Activated T-cell treated with anti-CD3 and anti-CD28 coated beads, Interleukin-2, amount 50 U/mL, for 72 hours (primary cell): ENCODE data around the gene PDXDC1. TPM values are rescaled to one million over a fixed set of nuclear protein-coding genes. Genes with fewer than 3 reads are reported as not detected.
"Not testable (repeated sequence)": the region's sequence is repeated elsewhere in the genome, so short reads cannot be mapped to it uniquely, and the experiment has no call there.

Experiments used
- ATAC-seq, 2 donors: fragments of 150-1000 bp; cut with Tn5 transposase; replicated peaks in 1 of 2; 2 replicates each; pipeline ENCODE4 v1.10.0; 2021; ENCODE audit warnings: moderate library complexity in 2 of 2, mild to moderate bottlenecking in 1 of 2
- DNase-seq, 2 donors: peaks; one replicate each; pipeline ENCODE4 v3.0.0; 2021 to 2022; ENCODE audit warnings: mixed read lengths in 1 of 2
- H3K27ac Mint-ChIP-seq: one replicate; pipeline ENCODE4 v1.8.0; 2022; ENCODE audit warnings: mild to moderate bottlenecking, moderate library complexity, mixed read lengths
- H3K27me3 Mint-ChIP-seq: one replicate; pipeline ENCODE4 v1.8.0; 2022; ENCODE audit warnings: low read depth, mixed read lengths
- H3K36me3 Mint-ChIP-seq, 2 donors: one replicate each; pipeline ENCODE4 v1.8.0; 2022; ENCODE audit warnings: mixed read lengths in 2 of 2, mild to moderate bottlenecking in 1 of 2; ENCODE audit not compliant: insufficient read depth in 2 of 2
- H3K4me1 Mint-ChIP-seq: one replicate; pipeline ENCODE4 v1.8.0; 2022; ENCODE audit warnings: low read depth, mixed read lengths
- H3K4me3 Mint-ChIP-seq, 2 donors: one replicate each; pipeline ENCODE4 v1.8.0; 2022; ENCODE audit warnings: mild to moderate bottlenecking in 2 of 2, mixed read lengths in 2 of 2, moderate library complexity in 2 of 2
- H3K9me3 Mint-ChIP-seq, 2 donors: one replicate each; pipeline ENCODE4 v1.8.0; 2022; ENCODE audit warnings: mixed read lengths in 2 of 2
- total RNA-seq, 2 donors: library from RNA; stranded (reverse); gene quantifications; one replicate each; pipeline ENCODE4 v1.2.3, GENCODE V29; 2022

The PDXDC1 gene
- total RNA-seq, 2 donors from 2014 or later, result 68.8 to 86.1 TPM

DNA sequence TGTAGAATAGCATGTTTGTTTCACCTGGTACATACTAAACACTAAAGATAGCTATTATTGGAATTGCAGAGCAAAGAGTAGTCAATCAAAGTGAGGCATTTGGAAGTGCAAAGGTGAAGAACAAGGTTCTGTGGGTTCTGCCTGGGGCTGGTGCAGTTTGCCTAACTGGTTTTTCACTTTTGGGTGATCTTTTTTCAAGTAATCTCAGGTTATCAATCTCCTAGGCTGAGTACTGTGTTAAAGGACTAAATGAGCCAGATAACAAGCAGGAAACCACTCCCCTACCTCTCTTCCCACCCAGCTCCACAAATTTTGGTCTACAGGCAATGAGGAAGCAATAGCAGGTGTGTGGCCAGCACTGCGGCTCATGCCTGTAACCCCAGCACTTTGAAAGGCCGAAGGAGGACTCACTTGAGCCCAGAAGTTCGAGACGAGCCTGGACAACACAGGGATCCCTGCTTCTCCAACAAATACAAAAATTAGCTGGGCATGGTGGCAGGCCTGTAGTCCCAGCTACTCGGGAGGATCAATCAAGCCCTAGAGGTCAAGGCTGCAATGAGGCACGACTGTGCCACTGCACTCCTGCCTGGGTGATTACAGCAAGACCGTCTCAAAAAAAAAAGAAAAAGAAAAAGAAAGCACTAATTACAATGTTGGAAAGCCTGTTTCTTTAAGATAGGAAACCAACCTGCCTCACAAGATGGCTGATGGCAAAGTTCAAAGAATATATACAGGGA is 83.0 kb downstream of the PDXDC1 start:
- Mint-ChIP-seq H3K9me3 (no peaks in the 10 kb centered on the region), H3K27ac (peak overlapping the region; percentile 55), H3K4me3 (no peak overlapping the region), H3K36me3 (peaks cover 7 to 27% of the 10 kb centered on the region in 2 donors), H3K4me1 (peaks cover 28% of the 10 kb centered on the region), H3K27me3 (no peaks in the 10 kb centered on the region)
- DNase-seq (no peak), ATAC-seq (no peak)

DNA sequence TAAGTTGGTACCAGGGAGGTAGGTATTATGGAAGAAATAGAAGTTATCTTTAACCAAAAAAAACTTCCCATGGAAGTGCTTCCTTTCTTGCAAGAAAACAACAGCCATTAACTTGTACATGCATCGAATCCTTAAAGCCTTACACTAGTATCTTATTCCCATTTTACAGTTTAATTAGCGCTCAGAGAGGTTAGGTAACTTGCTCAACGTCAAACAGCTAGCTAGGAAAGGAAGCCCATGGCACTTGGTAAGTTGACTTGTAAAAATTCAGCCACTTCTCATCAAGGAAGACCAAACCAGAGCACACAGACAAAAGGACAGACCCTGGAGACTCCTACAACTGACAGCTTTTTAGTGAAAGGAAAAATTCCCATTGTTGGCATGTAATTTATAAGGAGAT is 84.5 kb downstream of the PDXDC1 start:
- H3K9me3 Mint-ChIP-seq, result no peaks in the 10 kb centered on the region
- no peak overlapping the region for H3K4me3 Mint-ChIP-seq
- peaks cover 9 to 30% of the 10 kb centered on the region in 2 donors for H3K36me3 Mint-ChIP-seq
- ATAC-seq (no peak), DNase-seq (no peak)
- peaks cover 22% of the 10 kb centered on the region for H3K4me1 Mint-ChIP-seq
- H3K27me3 Mint-ChIP-seq, result no peaks in the 10 kb centered on the region
- no peak overlapping the region for H3K27ac Mint-ChIP-seq

DNA sequence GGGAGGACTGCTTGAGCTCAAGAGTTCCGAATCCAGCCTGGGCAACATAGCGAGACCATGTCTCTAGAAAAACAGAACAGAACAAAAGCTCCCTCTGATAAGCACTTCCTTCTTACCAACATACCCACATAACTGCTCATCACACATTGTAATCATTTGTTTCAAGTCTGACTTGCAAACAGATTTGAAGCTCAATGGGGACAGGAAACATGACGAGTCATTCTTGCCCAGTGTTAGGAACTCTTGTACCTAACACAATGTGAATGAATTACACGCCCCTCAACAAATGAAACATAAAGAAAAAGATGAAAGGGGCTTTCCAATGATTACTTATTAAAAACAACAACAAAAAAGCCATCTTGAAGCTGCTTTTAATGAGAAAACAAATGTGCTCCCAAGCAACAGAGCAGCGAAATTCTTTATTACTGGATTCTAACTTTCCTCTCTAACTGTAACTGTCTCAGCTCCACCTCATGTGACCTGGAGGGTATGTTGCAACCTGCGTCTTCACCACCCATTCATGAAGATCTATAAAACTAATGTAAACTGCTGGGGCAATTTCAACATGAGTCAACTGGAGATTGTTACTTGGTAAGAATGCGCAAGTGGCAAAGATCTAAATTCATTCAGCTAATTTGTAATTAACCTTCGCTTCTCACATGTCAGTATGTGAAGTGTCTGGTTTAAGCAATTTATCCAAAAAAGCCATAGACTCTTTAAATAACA is 87.4 kb downstream of the PDXDC1 start:
- H3K36me3 Mint-ChIP-seq, result peaks cover 11 to 30% of the 10 kb centered on the region in 2 donors
- ATAC-seq, result peak; percentile 41 to 82
- peak overlapping the region; percentile 64 for H3K27ac Mint-ChIP-seq
- not testable (repeated sequence) for DNase-seq, H3K27me3 Mint-ChIP-seq, H3K4me3 Mint-ChIP-seq, H3K9me3 Mint-ChIP-seq
- H3K4me1 Mint-ChIP-seq, result peaks cover 12% of the 10 kb centered on the region

DNA sequence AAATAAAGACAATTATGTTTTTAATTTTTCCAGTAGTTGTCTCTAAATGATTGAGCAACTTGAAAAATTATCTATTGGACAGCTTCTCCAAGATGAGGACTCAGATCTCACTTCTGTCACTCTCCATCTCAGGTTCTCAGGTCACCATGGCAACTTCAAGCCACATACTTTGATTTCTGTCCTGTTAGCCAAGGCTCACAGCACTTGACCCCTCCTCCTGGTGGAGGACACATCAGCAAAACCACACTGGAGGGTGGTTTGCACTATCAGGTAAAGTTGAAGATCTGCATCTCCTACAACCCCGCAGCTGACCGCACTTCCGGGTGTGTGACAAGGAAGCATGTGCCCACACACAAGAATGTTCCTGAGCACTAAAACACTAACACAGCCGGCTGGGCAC is 91.1 kb downstream of the PDXDC1 start:
- peaks cover 12% of the 10 kb centered on the region for H3K4me1 Mint-ChIP-seq
- peaks cover 11 to 25% of the 10 kb centered on the region in 2 donors for H3K36me3 Mint-ChIP-seq
- not testable (repeated sequence) for ATAC-seq, DNase-seq, H3K4me3 Mint-ChIP-seq, H3K27me3 Mint-ChIP-seq, H3K27ac Mint-ChIP-seq, H3K9me3 Mint-ChIP-seq

DNA sequence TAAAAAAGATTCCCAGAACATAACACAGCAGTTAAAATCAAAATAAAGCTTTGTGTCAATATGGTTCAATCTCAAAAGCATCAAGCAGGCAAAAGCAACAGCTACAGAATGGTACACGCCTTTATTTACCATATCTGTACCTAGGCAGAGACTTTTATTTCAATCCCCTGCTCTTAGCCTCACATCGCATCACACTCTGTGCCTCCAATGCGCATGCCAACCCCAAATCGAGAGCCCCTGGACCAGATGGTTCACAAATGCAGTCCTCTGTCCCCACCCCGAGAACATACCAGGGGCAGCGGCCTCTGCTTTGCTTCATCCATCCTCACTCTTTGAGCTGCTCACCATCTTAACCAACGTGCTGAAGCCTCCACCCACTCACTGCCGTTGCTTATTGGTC is 91.9 kb downstream of the PDXDC1 start:
- H3K4me1 Mint-ChIP-seq, H3K27ac Mint-ChIP-seq, H3K4me3 Mint-ChIP-seq, DNase-seq, ATAC-seq, H3K27me3 Mint-ChIP-seq, H3K9me3 Mint-ChIP-seq: not testable (repeated sequence)
- peaks cover 8 to 19% of the 10 kb centered on the region in 2 donors for H3K36me3 Mint-ChIP-seq

DNA sequence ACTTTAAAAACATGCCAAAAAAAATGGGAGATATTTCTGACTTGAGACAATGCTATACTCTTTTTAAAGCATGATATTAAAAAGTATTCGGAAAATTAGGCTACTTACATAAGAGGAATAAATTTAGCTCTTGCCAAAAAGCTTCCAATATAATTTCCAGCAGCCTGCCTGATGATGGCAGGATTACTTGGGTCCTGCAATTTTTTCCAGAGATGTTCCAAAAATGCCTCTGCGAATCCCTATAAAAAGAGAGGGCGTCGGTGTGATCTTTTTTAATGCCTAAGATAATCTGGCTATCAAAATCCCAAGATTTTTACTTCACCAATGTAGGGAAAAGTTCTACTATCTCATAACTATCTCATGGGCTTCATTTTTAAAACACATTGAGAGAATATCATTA is 96.2 kb downstream of the PDXDC1 start:
- H3K9me3 Mint-ChIP-seq, H3K4me1 Mint-ChIP-seq, H3K4me3 Mint-ChIP-seq, H3K27me3 Mint-ChIP-seq, ATAC-seq, DNase-seq: not testable (repeated sequence)
- Mint-ChIP-seq H3K36me3 (peaks cover 6 to 33% of the 10 kb centered on the region in 2 donors), H3K27ac (peak overlapping the region; percentile 42)

DNA sequence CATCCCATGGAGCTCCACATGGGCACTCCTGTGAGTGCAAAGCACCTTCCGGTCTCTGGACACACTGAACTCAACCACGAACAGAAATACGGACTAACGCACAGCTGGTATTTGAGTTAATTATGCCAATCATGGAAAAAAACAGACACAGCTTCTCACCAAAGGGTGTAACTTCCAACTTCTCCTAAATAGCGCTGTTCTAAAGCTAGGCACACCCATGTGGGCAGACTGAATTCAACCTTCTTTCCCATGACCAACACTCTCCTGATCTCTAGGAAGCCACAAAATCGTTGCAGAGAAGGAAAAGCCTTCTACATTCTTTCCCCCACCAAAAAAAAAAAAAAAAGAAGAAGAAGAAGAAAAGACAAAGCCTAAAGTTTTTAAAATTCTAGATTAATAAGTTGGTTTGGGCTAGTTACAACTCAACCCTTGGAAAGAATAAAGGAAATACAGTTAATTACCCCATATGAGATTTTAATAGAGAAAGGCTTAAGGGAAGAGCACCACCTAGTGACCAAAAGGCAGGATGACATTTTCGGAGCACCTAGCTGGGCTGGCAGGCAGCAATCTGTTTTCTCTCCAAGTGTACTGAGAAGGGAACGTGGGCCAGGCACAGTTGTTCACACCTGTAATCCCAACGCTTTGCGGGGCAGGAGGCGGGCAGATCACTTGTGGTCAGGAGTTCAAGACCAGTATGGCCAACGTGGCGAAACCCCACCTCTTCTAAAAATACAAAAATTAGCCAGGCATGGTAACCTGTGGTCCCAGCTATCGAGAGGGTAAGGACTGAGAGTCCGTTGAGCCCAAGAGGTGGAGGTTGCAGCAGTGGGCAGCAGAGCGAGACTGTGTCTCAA is 97.3 kb downstream of the PDXDC1 start:
- H3K4me1 Mint-ChIP-seq, H3K9me3 Mint-ChIP-seq, DNase-seq, H3K4me3 Mint-ChIP-seq, H3K27me3 Mint-ChIP-seq: not testable (repeated sequence)
- Mint-ChIP-seq H3K27ac (peak overlapping the region; percentile 71), H3K36me3 (peaks cover 6 to 38% of the 10 kb centered on the region in 2 donors)
- ATAC-seq, result peak; percentile 47 to 54

DNA sequence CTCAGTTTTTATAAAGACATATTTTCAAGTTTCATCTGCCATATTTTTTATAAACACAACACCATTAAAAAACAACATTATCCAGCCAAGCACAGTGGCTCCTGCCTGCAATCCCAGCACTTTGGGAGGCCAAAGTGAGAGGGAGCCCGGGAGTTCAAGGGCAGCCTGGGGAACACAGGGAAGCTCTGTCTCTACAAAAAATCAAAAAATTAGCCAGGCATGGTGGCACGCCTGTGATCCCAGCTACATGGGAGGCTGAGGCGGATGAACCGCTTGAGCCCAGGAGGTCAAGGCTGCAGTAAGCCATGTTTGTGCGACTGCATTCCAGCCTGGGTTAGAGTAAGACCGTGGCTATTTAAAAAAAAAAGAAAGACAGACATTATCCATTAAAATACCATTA is 98.3 kb downstream of the PDXDC1 start:
- Mint-ChIP-seq H3K4me1 (peaks cover 8% of the 10 kb centered on the region), H3K27me3 (no peaks in the 10 kb centered on the region)

DNA sequence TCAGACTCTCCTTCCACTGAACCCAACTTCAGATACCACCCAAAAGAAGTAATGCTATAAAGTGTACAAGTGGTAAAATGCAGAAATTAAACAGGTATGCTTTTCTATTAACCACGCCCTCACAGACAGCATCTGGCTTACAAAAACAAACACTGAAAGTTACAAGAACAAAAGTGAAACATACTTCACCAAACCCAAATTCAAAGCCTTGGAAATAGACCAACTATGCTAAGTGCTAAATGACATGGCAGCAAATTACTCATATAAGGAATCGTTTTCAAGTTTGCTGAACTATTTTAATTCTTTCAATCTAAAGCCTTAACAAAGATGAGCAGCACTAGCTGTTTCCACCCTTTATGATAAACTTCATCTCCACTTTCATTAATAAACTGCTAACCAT is 101.3 kb downstream of the PDXDC1 start:
- not testable (repeated sequence) for DNase-seq, H3K4me1 Mint-ChIP-seq, H3K9me3 Mint-ChIP-seq, H3K27me3 Mint-ChIP-seq
- peak; percentile 68 to 83 for ATAC-seq
- H3K36me3 Mint-ChIP-seq, result peaks cover 7 to 45% of the 10 kb centered on the region in 2 donors
- peak overlapping the region; percentile 93 for H3K27ac Mint-ChIP-seq
- H3K4me3 Mint-ChIP-seq, result peak overlapping the region in 1 of 2 donors; percentile 41

More for the DNA sequence above, 98.3 kb downstream of the PDXDC1 start:
- ATAC-seq, result no peak
- peaks cover 6 to 39% of the 10 kb centered on the region in 2 donors for H3K36me3 Mint-ChIP-seq
- no peaks in the 10 kb centered on the region for H3K9me3 Mint-ChIP-seq
- H3K27ac Mint-ChIP-seq, result no peak overlapping the region
- no peak overlapping the region for H3K4me3 Mint-ChIP-seq
- DNase-seq, result no peak

DNA sequence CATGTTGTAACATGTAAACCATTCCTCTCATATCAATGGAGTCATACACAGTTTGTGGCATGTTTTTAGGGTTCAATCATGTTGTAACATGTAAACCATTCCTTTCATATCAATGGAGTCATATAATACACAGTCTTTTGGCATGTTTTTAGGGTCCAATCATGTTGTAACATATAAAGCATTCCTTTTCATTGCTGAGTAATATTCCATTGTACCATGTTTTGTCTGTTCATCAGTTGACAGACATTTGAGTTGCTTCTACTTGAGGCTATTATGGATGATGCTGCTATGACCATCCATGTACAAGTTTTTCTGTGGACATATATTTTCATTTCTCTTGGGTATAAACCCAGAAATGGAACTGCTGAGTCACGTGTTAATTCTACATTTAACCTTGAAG is 106.1 kb downstream of the PDXDC1 start:
- ATAC-seq, H3K4me1 Mint-ChIP-seq, H3K4me3 Mint-ChIP-seq, H3K9me3 Mint-ChIP-seq, DNase-seq, H3K27me3 Mint-ChIP-seq, H3K27ac Mint-ChIP-seq: not testable (repeated sequence)
- H3K36me3 Mint-ChIP-seq, result peaks cover 9 to 40% of the 10 kb centered on the region in 2 donors

DNA sequence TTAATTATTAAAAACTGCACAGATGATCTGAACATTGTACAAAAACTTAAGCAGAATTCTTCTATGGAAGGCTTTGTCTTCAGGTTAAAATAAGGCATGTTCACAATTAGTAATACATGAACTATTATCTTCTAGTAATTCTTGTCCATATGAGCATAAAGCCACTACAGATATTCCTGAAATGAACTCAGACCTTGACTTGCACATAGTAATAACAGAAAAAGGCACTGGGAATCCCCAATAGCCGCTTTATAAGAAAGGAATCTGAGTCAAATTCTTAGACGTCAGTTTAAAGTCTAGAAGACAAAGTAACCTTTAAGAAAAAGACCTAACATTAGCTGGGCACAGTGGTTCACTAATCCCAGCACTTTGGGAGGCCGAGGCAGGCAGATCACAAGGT is 108.0 kb downstream of the PDXDC1 start:
- H3K36me3 Mint-ChIP-seq, result peaks cover 7 to 33% of the 10 kb centered on the region in 2 donors
- H3K4me1 Mint-ChIP-seq, H3K27me3 Mint-ChIP-seq, H3K9me3 Mint-ChIP-seq, DNase-seq: not testable (repeated sequence)
- ATAC-seq, result peak; percentile 53 to 79
- H3K4me3 Mint-ChIP-seq, result peak overlapping the region in 1 of 2 donors; percentile 52
- H3K27ac Mint-ChIP-seq, result peak overlapping the region; percentile 93

DNA sequence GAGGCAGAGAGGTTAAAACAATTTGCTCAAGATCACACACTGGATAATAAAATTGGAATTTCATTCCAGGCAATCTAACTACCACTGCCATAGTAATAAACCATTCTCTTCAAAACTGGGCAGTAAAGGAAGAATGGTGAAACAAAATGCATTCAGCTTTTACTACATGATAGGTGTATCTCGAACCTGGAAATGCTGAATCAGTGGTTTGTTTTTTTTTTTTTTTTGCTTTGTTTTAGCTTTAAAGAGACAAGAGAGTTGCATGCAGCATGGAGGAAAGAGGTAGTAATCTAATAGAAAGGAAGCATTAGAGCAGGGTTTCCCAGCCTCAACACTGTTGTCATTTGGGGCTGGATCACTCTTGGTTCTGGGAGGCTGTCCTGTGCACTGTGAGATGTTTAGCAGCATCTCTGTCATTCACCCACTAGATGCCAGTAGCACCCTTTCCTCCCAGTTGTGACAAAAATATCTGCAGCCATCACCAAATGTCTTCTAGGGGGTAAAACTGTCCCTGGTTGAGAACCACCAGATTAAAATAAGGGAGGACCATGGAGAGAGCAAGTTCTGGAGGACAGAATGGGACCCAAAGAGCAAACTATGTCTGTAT is 115.9 kb downstream of the PDXDC1 start:
- not testable (repeated sequence) for H3K4me3 Mint-ChIP-seq, DNase-seq, H3K9me3 Mint-ChIP-seq, ATAC-seq, H3K27me3 Mint-ChIP-seq
- H3K27ac Mint-ChIP-seq, result peak overlapping the region; percentile 86
- peaks cover 0 to 16% of the 10 kb centered on the region in 2 donors for H3K36me3 Mint-ChIP-seq
- peaks cover 26% of the 10 kb centered on the region for H3K4me1 Mint-ChIP-seq
